PFSK-1 (cell line): ENCODE results near the gene PCDHB8.

ENCODE experiments used
- POLR2AphosphoS5 ChIP-seq: IDR thresholded peaks from 2 replicates; pipeline ENCODE4 v1.6.1; 2012; ENCODE audit warnings: low read depth, mild to moderate bottlenecking, control low read depth, low read length, moderate library complexity
- REST ChIP-seq, 2 experiments: IDR thresholded peaks; 2 replicates each; pipeline versions ENCODE4 v1.6.1 to v1.8.0; 2011 to 2012; ENCODE audit warnings: low read depth in 2 of 2, low read length in 2 of 2, control low read depth in 1 of 2, inconsistent platforms in 1 of 2, mild to moderate bottlenecking in 1 of 2, moderate library complexity in 1 of 2; ENCODE audit not compliant: insufficient read depth in 1 of 2
- TAF1 ChIP-seq: IDR thresholded peaks from 2 replicates; pipeline ENCODE4 v1.6.1; 2012; ENCODE audit warnings: low read length, control low read depth, borderline replicate concordance; ENCODE audit not compliant: insufficient read depth

GRCh38 chr5:141155540-141156374, 21.8 kb upstream of the PCDHB8 start:
- TF ChIP-seq POLR2AphosphoS5 (no peak), TAF1 (no peak), REST (IDR thresholded peaks at IDR 0.05; ENCODE audit: insufficient read depth in 1 of 2, low read depth in 2 of 2, low read length in 2 of 2) (no peak)
